SK-N-MC (cell line): Measurements from ENCODE around the gene PEX5L.

Source experiments
- EZH2 ChIP-seq: fragments of 200-600 bp; sonication (generic); IDR thresholded peaks from one replicate; pipeline ENCODE4 v1.6.1; 2017; ENCODE audit warnings: antibody characterized with exemption
- FOXP2 ChIP-seq: optimal IDR thresholded peaks from 2 replicates; pipeline ENCODE3; 2011; ENCODE audit warnings: mild to moderate bottlenecking, moderate library complexity; ENCODE audit not compliant: insufficient read depth; ENCODE audit errors: extremely low read length, control extremely low read depth
- POLR2AphosphoS5 ChIP-seq: IDR thresholded peaks from 2 replicates; pipeline ENCODE4 v1.6.1; 2012; ENCODE audit warnings: mild to moderate bottlenecking, low read depth, low read length, borderline replicate concordance

DNA sequence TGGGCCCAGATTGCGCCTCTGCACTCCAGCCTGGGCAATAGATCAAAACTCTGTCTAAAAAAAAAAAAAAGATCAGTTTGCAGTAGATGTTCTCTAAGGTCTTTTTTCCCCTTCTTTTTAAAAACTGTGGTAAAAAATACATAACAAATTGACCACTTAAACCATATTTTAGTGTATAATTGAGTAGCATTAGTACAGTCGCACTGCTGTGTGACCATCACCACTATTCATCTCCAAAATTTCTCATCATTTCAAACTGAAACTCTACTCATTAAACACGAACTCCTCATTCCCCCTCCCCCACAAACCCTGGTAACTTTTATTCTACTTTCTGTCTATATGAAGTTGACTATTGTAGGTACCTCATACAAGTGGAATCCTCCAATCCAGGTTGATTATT, 160.3 kb downstream of the PEX5L start:
- TF ChIP-seq POLR2AphosphoS5 (no peak), EZH2 (no peak), FOXP2 (no peak)
